SK-N-SH treated with all-trans-retinoic acid at 6 μM for 48 hours (cell line): ENCODE results near the gene DNAH7.

Source experiments
- ATAC-seq: fragments of 200-7000 bp; cut with Tn5 transposase; 3 replicates; pipeline ENCODE4 v1.9.1; 2020; ENCODE audit warnings: mild to moderate bottlenecking, moderate library complexity
- ARNTL ChIP-seq: fragments of 450-650 bp; formaldehyde crosslinking; IDR thresholded peaks from 2 replicates; pipeline ENCODE4 v1.5.0; 2020; ENCODE audit warnings: low read depth, mild to moderate bottlenecking, moderate library complexity, borderline replicate concordance
- BACH2 ChIP-seq: fragments of 250-450 bp; sonication (Bioruptor Pico); IDR thresholded peaks from 2 replicates; pipeline ENCODE4 v1.9.0; 2021; ENCODE audit warnings: mild to moderate bottlenecking, borderline replicate concordance
- CREB5 ChIP-seq: fragments of 250-450 bp; sonication (Bioruptor Pico); IDR thresholded peaks from 2 replicates; pipeline ENCODE4 v1.5.1; 2020; ENCODE audit warnings: low read depth, mild to moderate bottlenecking, moderate library complexity
- CSDC2 ChIP-seq: fragments of 250-450 bp; sonication (Bioruptor Pico); IDR thresholded peaks from 2 replicates; pipeline ENCODE4 v1.5.0; 2020; ENCODE audit warnings: mild to moderate bottlenecking, moderate library complexity
- CSRNP3 ChIP-seq: fragments of 250-450 bp; sonication (Bioruptor Pico); IDR thresholded peaks from 2 replicates; pipeline ENCODE4 v1.5.1; 2021; ENCODE audit warnings: mild to moderate bottlenecking, moderate library complexity
- ESRRG ChIP-seq: fragments of 250-450 bp; sonication (Bioruptor Pico); IDR thresholded peaks from 2 replicates; pipeline ENCODE4 v1.6.1; 2021; ENCODE audit warnings: mild to moderate bottlenecking
- GLIS3 ChIP-seq: fragments of 250-450 bp; sonication (Bioruptor Pico); IDR thresholded peaks from 2 replicates; pipeline ENCODE4 v1.5.0; 2020; ENCODE audit warnings: mild to moderate bottlenecking, moderate library complexity
- ISL1 ChIP-seq: fragments of 250-450 bp; sonication (Bioruptor Pico); IDR thresholded peaks from 2 replicates; pipeline ENCODE4 v2.1.2; 2022; ENCODE audit warnings: mild to moderate bottlenecking, moderate library complexity
- OSR1 ChIP-seq: fragments of 250-450 bp; sonication (Bioruptor Pico); IDR thresholded peaks from 2 replicates; pipeline ENCODE4 v1.8.0; 2022; ENCODE audit warnings: moderate library complexity, mild to moderate bottlenecking, inconsistent platforms
- RARB ChIP-seq: fragments of 250-450 bp; sonication (Bioruptor Pico); IDR thresholded peaks from 2 replicates; pipeline ENCODE4 v1.8.0; 2021; ENCODE audit warnings: mild to moderate bottlenecking, moderate library complexity
- SNAI2 ChIP-seq: fragments of 250-450 bp; sonication (Bioruptor Pico); IDR thresholded peaks from 2 replicates; pipeline ENCODE4 v1.5.0; 2020; ENCODE audit warnings: mild to moderate bottlenecking, moderate library complexity
- TCF4 ChIP-seq: fragments of 250-450 bp; sonication (Bioruptor Pico); IDR thresholded peaks from 2 replicates; pipeline ENCODE4 v1.8.0; 2021; ENCODE audit warnings: mild to moderate bottlenecking, moderate library complexity, borderline replicate concordance
- TSHZ2 ChIP-seq: fragments of 250-450 bp; sonication (Bioruptor Pico); IDR thresholded peaks from 2 replicates; pipeline ENCODE4 v1.5.0; 2020; ENCODE audit warnings: mild to moderate bottlenecking, moderate library complexity
- ZC3H10 ChIP-seq: fragments of 250-450 bp; sonication (Bioruptor Pico); IDR thresholded peaks from 2 replicates; pipeline ENCODE4 v1.5.1; 2021; ENCODE audit warnings: mild to moderate bottlenecking, moderate library complexity
- ZFP3 ChIP-seq: fragments of 250-450 bp; sonication (Bioruptor Pico); IDR thresholded peaks from 2 replicates; pipeline ENCODE4 v1.5.0; 2020; ENCODE audit warnings: mild to moderate bottlenecking, moderate library complexity
- ZFP30 ChIP-seq: fragments of 450-650 bp; formaldehyde crosslinking; IDR thresholded peaks from 2 replicates; pipeline ENCODE4 v1.5.0; 2022; ENCODE audit warnings: mild to moderate bottlenecking, moderate library complexity
- ZNF565 ChIP-seq: fragments of 450-650 bp; formaldehyde crosslinking; conservative IDR thresholded peaks from 2 replicates; pipeline ENCODE4 v1.5.0; 2020; ENCODE audit warnings: low read depth, mild to moderate bottlenecking, moderate library complexity
- ZNF70 ChIP-seq: fragments of 450-650 bp; formaldehyde crosslinking; IDR thresholded peaks from 2 replicates; pipeline ENCODE4 v1.5.0; 2020; ENCODE audit warnings: mild to moderate bottlenecking, moderate library complexity
- ZNF8 ChIP-seq: fragments of 450-650 bp; formaldehyde crosslinking; IDR thresholded peaks from 2 replicates; pipeline ENCODE4 v1.5.0; 2020; ENCODE audit warnings: mild to moderate bottlenecking, moderate library complexity
- TF ChIP-seq, protein P1 (sequence below): fragments of 250-450 bp; sonication (Bioruptor Pico); IDR thresholded peaks from 2 replicates; pipeline ENCODE4 v1.8.0; 2020; ENCODE audit warnings: mild to moderate bottlenecking, moderate library complexity, borderline replicate concordance

DNAH7 gene

GRCh38 chr2:196041786-196042185 is 26.9 kb downstream of the DNAH7 start:
- TF ChIP-seq ARNTL (CRISPR knock-in tag) (no peak), ZFP3 (no peak), RARB (no peak), ZNF70 (no peak), SNAI2 (no peak), GLIS3 (CRISPR knock-in tag) (no peak), ZC3H10 (CRISPR knock-in tag) (no peak), OSR1 (no peak), CSRNP3 (CRISPR knock-in tag) (no peak), ZNF8 (CRISPR knock-in tag) (no peak), ZNF565 (no peak), CREB5 (CRISPR knock-in tag) (no peak), ZFP30 (no peak), CSDC2 (CRISPR knock-in tag) (no peak), BACH2 (CRISPR knock-in tag) (no peak), TSHZ2 (no peak), TCF4 (CRISPR knock-in tag) (no peak), ISL1 (no peak), ESRRG (CRISPR knock-in tag) (no peak)
- TF ChIP-seq, protein P1, sequence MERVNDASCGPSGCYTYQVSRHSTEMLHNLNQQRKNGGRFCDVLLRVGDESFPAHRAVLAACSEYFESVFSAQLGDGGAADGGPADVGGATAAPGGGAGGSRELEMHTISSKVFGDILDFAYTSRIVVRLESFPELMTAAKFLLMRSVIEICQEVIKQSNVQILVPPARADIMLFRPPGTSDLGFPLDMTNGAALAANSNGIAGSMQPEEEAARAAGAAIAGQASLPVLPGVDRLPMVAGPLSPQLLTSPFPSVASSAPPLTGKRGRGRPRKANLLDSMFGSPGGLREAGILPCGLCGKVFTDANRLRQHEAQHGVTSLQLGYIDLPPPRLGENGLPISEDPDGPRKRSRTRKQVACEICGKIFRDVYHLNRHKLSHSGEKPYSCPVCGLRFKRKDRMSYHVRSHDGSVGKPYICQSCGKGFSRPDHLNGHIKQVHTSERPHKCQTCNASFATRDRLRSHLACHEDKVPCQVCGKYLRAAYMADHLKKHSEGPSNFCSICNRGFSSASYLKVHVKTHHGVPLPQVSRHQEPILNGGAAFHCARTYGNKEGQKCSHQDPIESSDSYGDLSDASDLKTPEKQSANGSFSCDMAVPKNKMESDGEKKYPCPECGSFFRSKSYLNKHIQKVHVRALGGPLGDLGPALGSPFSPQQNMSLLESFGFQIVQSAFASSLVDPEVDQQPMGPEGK = no peak
- ATAC-seq = no peak

DNA sequence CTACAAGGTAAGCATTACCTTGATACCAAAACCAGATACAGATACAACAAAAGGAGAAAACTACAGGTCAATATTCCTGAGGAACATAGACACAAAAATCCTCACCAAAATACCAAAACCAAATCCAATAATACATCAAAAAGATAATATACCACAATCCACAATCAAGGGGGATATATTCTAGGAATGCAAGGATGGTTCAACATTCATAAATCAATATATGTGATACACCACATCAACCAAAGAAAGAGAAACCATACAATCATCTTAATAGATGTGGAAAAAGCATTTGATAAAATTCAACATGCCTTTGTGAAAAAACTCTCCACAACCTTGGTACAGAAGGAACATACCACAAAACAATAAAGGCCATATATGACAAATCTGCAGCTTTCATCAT is 28.4 kb downstream of the DNAH7 start:
- ATAC-seq = no peak
- TF ChIP-seq ZFP3 = no peak
- TF ChIP-seq ZNF8 (CRISPR knock-in tag) = no peak
- TF ChIP-seq GLIS3 (CRISPR knock-in tag) = no peak
- no peak for TF ChIP-seq CREB5 (CRISPR knock-in tag)
- TF ChIP-seq OSR1 = no peak
- TF ChIP-seq RARB = no peak
- no peak for TF ChIP-seq TCF4 (CRISPR knock-in tag)
- TF ChIP-seq CSRNP3 (CRISPR knock-in tag) = no peak
- TF ChIP-seq TSHZ2 = no peak
